ENCODE measurements around the gene CPA1. TPM values are rescaled to one million over a fixed set of nuclear protein-coding genes. Genes with fewer than 3 reads are reported as not detected.

CPA1 gene
- total RNA-seq, 1 donor from 2014 or later: not detected

- no peak for DNase-seq (ENCODE audit: low spot score)
- peaks cover 23% of the 10 kb centered on the region for H3K4me1 Mint-ChIP-seq (ENCODE audit: unreplicated experiment)
- no peaks in the 10 kb centered on the region for H3K27me3 Mint-ChIP-seq (ENCODE audit: unreplicated experiment)
- H3K9me3 Mint-ChIP-seq (ENCODE audit: unreplicated experiment): no peaks in the 10 kb centered on the region
- H3K36me3 Mint-ChIP-seq (ENCODE audit: low read depth, unreplicated experiment): peaks cover 4% of the 10 kb centered on the region
- no peak overlapping the region for H3K27ac Mint-ChIP-seq (ENCODE audit: unreplicated experiment)
- TF ChIP-seq, protein P1, sequence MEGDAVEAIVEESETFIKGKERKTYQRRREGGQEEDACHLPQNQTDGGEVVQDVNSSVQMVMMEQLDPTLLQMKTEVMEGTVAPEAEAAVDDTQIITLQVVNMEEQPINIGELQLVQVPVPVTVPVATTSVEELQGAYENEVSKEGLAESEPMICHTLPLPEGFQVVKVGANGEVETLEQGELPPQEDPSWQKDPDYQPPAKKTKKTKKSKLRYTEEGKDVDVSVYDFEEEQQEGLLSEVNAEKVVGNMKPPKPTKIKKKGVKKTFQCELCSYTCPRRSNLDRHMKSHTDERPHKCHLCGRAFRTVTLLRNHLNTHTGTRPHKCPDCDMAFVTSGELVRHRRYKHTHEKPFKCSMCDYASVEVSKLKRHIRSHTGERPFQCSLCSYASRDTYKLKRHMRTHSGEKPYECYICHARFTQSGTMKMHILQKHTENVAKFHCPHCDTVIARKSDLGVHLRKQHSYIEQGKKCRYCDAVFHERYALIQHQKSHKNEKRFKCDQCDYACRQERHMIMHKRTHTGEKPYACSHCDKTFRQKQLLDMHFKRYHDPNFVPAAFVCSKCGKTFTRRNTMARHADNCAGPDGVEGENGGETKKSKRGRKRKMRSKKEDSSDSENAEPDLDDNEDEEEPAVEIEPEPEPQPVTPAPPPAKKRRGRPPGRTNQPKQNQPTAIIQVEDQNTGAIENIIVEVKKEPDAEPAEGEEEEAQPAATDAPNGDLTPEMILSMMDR (IDR thresholded peaks at IDR 0.05; ENCODE audit: unreplicated experiment): no peak
- no peak overlapping the region for H3K4me3 Mint-ChIP-seq (ENCODE audit: unreplicated experiment)
Observed at GRCh38 chr7:130410868-130411541, 30.7 kb downstream of the CPA1 start.

- Mint-ChIP-seq H3K36me3 (ENCODE audit: low read depth, unreplicated experiment) (peaks cover 4% of the 10 kb centered on the region), H3K9me3 (ENCODE audit: unreplicated experiment) (no peaks in the 10 kb centered on the region), H3K4me1 (ENCODE audit: unreplicated experiment) (peaks cover 26% of the 10 kb centered on the region), H3K4me3 (ENCODE audit: unreplicated experiment) (no peak overlapping the region), H3K27me3 (ENCODE audit: unreplicated experiment) (no peaks in the 10 kb centered on the region), H3K27ac (ENCODE audit: unreplicated experiment) (no peak overlapping the region)
- DNase-seq (ENCODE audit: low spot score): no peak
- TF ChIP-seq, protein P1 (IDR thresholded peaks at IDR 0.05; ENCODE audit: unreplicated experiment): no peak
Observed at GRCh38 chr7:130413201-130413600, 32.9 kb downstream of the CPA1 start.

DNA sequence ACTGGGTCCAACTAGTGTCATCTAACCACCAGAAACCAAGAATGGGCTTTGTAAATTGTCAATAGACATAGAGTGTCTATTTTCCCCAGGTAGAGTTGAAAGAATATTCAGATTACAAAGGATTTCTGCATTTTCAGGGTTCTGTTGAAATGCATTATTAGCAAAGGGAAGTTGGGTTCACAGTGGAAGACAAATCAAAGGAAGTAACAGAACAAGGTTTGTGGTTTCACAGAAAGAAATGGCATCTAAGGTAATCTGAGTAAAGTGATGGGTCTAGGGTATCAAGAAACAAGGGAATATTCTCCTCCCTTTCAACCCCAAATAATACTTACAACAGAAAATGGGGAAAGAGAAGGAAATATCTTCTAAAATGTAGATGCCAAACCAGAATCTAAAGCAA is 34.7 kb downstream of the CPA1 start:
- H3K36me3 Mint-ChIP-seq (ENCODE audit: low read depth, unreplicated experiment): peaks cover 4% of the 10 kb centered on the region
- no peak overlapping the region for H3K27ac Mint-ChIP-seq (ENCODE audit: unreplicated experiment)
- TF ChIP-seq, protein P1 (IDR thresholded peaks at IDR 0.05; ENCODE audit: unreplicated experiment): no peak
- H3K9me3 Mint-ChIP-seq (ENCODE audit: unreplicated experiment): no peaks in the 10 kb centered on the region
- DNase-seq (ENCODE audit: low spot score): no peak
- no peak overlapping the region for H3K4me3 Mint-ChIP-seq (ENCODE audit: unreplicated experiment)
- H3K27me3 Mint-ChIP-seq (ENCODE audit: unreplicated experiment): no peaks in the 10 kb centered on the region
- peaks cover 26% of the 10 kb centered on the region for H3K4me1 Mint-ChIP-seq (ENCODE audit: unreplicated experiment)

DNA sequence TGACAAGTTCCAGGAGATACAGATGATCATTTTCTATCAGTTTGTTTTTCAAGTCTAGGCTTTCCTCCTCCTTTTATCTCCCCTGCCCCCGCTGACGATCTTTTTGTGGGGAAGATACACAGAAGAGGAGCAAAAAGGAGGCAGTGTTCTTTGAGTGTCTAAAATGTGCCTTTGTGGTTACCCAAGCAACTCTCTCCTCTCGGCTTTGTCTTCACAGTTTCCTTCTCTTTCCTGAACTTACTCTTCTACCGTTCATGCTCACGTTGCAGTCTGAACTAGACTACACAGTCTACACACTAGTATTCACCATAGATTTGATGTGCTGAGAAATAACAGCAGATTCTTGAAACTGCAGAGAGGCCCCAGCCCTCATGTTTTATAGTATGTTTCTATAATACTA is 36.9 kb downstream of the CPA1 start:
- Mint-ChIP-seq H3K27ac (ENCODE audit: unreplicated experiment) (no peak overlapping the region), H3K4me3 (ENCODE audit: unreplicated experiment) (no peak overlapping the region), H3K4me1 (ENCODE audit: unreplicated experiment) (peaks cover 18% of the 10 kb centered on the region), H3K36me3 (ENCODE audit: low read depth, unreplicated experiment) (no peaks in the 10 kb centered on the region), H3K9me3 (ENCODE audit: unreplicated experiment) (no peaks in the 10 kb centered on the region), H3K27me3 (ENCODE audit: unreplicated experiment) (no peaks in the 10 kb centered on the region)
- no peak for DNase-seq (ENCODE audit: low spot score)
- TF ChIP-seq, protein P1 (IDR thresholded peaks at IDR 0.05; ENCODE audit: unreplicated experiment): no peak

DNA sequence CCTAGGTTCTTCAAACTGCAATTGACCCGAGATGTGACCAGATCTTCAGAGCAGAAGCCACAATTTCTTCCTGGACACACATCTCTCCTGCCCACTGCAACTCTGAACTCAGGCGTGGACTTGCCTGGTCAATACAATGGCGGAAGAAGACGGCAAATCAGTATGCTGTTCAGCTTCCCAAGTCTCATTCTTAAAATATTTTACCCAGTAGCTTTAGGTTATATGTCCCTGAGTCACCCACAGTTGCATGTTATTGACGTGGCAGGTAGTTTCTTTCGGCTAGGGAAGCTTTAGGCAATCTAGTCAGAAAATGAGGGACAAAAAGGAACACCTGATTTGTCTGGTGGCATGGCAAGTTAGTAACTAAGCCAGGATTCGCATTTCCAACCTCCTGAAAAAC is 38.0 kb downstream of the CPA1 start:
- H3K9me3 Mint-ChIP-seq (ENCODE audit: unreplicated experiment): no peaks in the 10 kb centered on the region
- no peaks in the 10 kb centered on the region for H3K36me3 Mint-ChIP-seq (ENCODE audit: low read depth, unreplicated experiment)
- H3K27me3 Mint-ChIP-seq (ENCODE audit: unreplicated experiment): no peaks in the 10 kb centered on the region
- no peak for DNase-seq (ENCODE audit: low spot score)
- no peak overlapping the region for H3K4me3 Mint-ChIP-seq (ENCODE audit: unreplicated experiment)
- H3K4me1 Mint-ChIP-seq (ENCODE audit: unreplicated experiment): peaks cover 18% of the 10 kb centered on the region
- TF ChIP-seq, protein P1 (IDR thresholded peaks at IDR 0.05; ENCODE audit: unreplicated experiment): no peak
- H3K27ac Mint-ChIP-seq (ENCODE audit: unreplicated experiment): no peak overlapping the region
